Right forelimb (tissue), 1 donor: ENCODE data around the gene NPRL2.

Source experiments
- DNase-seq: peaks from one replicate; pipeline ENCODE4 v3.0.0-alpha.2; 2018

The NPRL2 gene

DNA sequence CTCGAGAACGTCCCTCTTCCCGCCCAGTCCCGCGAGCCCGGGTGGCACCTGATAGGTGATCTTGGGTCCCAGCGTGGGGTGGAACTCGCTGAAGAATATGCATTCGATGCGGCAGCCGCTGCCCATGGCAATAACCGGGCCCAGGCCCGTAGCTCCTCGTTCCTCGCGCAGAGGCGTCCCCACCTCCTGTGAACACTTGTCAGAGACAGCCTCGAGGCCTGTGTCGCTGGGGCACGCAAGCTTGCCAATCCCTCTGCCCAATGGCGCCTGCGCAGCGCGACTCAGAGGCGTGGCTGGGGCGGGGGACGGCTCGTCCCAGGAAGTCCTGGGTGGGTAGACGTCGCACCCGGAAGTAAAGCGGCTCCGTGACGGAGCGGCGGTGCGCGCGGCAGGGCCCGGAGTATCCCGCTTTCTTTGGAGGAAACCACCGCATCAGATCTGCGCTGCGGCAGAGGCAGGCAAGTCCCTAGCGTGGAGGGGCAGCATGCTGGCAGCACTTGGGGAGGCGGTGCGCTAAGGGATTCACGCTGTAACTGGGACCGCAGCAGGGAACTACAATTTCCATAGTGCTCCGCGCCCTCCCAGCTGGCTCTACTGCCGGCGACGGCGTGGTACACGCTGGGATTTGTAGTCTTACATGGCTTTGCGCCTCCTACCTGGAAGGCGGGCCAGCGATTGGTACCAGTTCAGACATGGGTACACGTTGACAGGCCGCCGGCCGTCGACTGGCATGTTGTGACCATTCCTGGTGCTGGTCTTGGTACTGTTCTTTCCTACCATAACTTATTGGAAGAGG is at the start of gene NPRL2, which contains the start of gene CYB561D2:
Gene NPRL2, minus strand, starts transcription at position 249 of the 796 bp plus-strand sequence. Its CDS starts 123 bp downstream, at position 126.
Gene CYB561D2, plus strand, starts transcription at position 336 of the 796 bp plus-strand sequence. CDS start 572 bp downstream, outside the sequence.
- peak; percentile 96 for DNase-seq

- no peak for DNase-seq
Observed at GRCh38 chr3:50396502-50396901, 45.9 kb upstream of the NPRL2 start.

- no peak for DNase-seq
Observed at GRCh38 chr3:50395070-50395860, 44.7 kb upstream of the NPRL2 start.

DNA sequence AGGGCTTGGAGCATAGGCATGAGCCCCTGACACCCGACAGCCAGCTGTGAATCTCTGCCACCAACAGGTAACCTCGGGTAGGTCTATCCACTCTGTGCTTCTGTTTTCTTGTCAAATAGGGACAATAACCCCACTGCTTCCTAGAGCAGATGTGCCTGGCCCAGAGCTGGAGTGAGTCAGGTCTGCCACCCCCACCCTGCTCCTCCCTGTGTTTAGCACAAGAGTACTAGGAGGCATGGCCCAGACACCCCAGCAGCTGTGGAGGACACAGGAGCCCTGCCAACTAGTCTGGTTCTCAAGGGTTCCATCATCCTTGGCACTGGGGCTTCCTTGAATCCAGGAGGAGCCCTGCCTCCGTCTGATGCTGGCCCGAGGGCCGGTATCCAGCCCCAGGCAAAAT is 42.5 kb upstream of the NPRL2 start:
- no peak for DNase-seq

GRCh38 chr3:50392101-50392715 is 41.6 kb upstream of the NPRL2 start:
- no peak for DNase-seq

- peak; percentile 69 for DNase-seq
Observed at GRCh38 chr3:50390508-50391224, 40.1 kb upstream of the NPRL2 start.

DNA sequence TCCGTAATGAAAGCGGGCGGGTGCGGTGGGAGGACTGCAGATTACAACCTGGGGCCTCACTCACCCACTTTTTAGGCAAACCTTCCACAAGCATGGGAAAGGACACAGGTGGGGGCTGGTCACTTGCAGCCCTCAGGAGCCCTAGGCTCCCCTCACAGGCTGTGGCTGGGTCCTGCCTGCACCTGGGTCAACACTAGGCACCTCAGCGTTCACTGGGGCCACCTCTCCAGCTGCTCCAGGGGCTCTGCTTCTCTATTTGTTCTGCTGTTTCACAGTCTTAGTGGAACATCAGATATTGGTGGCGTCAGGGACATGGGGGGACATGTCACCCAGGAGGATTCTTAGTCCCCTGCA is 38.8 kb upstream of the NPRL2 start:
- no peak for DNase-seq

DNA sequence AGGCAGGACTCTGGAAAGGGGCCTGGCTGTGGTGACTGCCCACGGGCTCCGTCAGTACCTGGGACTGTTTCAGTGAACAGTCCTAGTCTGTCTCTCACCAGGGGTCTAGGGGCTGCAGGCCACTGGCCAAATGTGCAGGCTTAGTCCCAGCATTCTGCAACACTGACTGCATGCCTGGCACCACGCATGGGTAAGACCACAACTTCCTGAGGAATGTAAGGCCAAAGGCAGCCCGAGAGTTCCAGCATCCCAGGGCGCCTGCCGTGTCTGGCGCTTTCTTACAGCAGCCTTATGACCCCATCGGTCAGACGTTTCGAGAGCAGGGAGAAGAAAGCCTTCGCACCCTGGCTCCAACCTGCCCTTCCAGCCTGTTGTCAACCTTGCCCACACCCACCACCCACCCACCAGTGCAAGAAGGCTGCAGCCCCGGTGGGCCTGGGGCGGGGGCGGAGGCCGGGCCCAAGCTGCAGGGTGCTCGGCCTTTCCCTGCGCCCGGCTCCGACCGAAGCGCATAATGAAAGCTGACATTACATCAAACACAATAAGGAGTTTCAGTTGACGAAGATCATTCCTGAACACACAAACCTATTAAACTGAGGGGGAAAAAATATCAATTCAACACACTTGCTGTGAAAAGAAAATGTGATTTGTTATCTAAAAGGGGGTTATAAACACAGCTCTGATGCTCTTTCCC is 38.3 kb upstream of the NPRL2 start:
- no peak for DNase-seq

DNA sequence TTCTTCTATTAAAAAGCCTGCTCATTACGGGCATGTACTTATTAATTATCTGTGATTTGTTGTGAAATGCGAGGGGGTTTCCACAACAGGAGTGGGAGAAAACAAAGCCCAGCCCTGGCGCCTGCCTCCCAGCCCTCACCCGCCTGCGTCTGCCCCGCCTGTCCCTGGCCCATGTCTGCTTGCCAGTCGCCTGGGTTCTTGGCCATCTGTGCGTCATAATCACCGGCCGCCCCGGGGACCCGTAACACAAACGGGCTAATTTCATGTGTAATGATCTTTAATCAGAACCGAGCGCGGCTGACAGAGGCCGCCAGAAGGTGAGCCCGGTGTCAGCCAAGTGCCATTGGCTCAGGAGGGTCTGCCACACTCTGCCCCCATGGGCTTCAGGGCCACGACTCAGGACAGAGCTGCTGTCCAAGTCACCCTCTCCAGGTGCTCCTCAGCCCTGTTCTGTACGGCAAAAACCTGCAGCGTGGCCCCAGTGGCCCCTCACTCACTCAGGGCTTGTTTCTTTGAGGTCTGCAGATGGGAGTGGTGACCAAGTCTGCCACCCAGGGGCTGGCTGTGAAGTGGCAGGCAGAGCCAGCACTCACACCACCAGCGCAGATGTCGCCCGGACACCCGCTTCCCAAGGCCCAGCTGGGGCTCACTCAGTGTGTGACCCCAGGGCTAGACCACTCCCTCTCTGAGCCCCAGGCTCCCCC is 37.6 kb upstream of the NPRL2 start:
- DNase-seq = no peak

DNA sequence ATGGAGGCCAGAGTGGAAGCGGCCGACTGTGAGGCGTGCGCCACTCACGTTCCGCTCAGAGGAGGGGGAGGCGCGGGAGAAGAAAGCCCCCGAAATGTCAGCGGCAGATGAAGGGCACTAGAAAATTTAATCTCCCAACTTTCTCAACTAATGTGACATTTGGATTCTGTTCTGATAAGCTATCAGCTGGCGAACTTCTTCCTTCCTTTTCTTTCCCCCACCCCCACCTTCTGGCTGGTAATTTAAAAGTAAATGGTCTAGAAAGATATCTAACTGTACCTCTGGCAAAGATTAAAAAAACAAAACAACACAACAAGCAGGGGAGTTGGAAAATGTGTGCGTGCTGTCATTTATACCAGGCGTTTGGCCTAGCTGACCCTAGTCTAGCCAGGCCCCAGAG is 35.2 kb upstream of the NPRL2 start:
- DNase-seq = no peak

DNA sequence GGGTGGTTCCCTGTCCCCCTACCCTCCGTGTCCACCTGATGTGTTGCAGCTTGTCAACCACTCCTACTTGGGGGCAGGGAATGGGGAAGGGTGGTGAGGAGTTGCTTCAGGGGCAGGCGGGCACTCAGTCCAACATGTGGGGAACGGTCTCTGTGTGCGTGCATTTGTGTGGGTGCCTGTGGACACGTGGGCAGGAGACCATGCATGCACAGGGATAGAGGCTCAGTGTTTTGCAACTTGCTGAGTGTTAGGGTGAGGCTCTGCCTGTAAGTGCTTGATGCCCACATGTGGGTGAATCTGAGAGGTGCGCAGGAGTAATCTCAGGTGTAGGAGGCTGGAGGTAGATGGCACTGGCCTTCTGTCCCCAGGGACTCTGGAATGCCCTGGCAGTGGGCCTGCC is 33.2 kb upstream of the NPRL2 start:
- no peak for DNase-seq

- DNase-seq = no peak
Observed at GRCh38 chr3:50382722-50383121, 32.1 kb upstream of the NPRL2 start.

GRCh38 chr3:50381383-50381782 is 30.8 kb upstream of the NPRL2 start:
- DNase-seq = no peak

DNA sequence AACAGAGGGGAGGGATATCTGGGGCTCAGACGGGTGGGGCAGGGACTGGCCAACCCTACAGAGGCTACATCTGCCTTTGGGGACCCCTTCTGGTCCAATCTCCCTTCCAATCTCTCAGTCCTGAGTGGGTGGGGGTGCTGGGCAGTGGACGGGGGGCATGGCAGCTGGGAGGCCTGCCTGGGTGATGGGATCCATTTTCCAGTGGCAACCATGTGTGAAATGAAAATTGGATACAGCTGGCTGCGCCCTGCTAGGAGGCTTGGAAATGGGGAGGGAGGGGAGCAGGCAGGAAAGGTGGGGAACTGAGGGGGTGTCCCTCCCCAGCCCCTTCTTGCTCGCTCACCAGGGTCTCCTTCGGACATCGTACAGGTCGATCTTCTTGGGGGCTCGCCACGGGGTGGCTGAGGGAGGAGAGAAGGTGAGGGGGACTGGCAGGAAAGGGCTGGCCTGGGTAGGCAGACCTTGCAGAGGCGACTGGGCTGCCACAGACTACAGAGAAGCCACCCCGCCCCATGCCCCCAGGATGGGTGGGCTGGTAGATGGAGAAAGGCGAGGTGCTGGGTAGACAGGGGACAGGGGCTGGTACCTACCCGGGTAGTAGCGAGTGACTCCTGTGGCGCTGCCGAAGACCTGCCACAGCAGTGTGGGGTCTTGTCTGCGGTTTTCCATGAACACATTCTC is 30.0 kb upstream of the NPRL2 start:
- no peak for DNase-seq

DNA sequence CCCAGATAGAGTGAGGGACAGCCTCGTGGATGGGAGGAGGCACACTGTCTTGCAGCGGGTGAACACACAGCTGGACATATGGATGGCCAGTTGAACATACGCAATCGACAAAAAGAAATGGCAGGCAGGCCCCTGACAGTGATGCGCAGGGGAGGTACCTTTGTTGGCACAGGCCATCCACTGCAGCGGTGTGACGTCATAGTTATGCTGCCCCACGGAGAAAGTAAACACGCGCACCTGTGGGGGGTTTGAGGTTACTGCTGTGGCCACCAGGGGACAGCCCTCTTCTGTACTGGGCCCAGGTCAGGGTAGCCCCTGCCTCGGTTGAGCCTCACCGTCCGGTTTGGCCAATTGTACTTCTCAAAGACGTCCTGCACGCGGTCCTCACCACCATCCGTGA is 28.2 kb upstream of the NPRL2 start:
- DNase-seq = no peak

- no peak for DNase-seq
Observed at GRCh38 chr3:50378024-50378423, 27.4 kb upstream of the NPRL2 start.

DNA sequence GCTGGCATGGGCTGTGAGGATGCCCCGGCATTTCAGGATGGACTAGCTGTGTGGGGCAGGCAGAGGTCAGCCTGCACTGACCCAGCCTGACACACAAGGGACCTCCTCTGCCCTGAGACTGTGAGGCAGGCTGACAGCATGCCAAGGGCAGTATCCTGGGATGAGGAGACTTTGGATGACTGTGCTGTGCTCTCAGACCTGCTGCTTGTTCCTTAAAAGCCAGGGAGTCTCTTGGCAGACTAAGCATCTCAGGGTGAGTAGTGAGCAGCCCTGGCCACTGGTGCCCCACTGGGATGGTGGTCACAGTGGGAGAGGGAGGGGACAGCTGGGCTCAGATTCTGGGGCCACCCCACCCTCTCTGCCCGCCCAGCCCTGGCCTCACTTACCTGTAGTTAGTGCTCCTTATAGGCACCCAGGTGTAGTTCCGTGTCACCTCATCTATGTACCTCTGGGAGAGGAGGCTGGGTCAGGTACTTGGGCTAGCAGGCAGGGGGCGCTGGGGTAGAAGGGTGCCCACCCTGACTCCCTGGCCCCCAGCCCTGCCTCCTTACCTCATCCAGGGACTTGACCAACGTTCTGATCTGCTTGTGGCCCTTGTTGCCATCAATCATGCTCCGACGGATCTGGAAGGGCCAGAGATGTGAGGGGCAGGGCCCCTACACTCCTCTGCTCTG is 24.8 kb upstream of the NPRL2 start:
- no peak for DNase-seq

- no peak for DNase-seq
Observed at GRCh38 chr3:50374363-50375257, 24.0 kb upstream of the NPRL2 start.
